Effector CD4-positive, alpha-beta T cell (primary cell): ENCODE results near the gene ITGA2.

Experiments used
- DNase-seq: peaks from one replicate; pipeline ENCODE4 v3.0.0-alpha.2; 2020

Gene ITGA2

GRCh38 chr5:53022930-53023511 lies 33.9 kb downstream of the ITGA2 start:
- DNase-seq, result no peak

- DNase-seq, result no peak
Observed at GRCh38 chr5:53023969-53024368, 34.8 kb downstream of the ITGA2 start.

- no peak for DNase-seq
Observed at GRCh38 chr5:53024535-53024934, 35.4 kb downstream of the ITGA2 start.

DNA sequence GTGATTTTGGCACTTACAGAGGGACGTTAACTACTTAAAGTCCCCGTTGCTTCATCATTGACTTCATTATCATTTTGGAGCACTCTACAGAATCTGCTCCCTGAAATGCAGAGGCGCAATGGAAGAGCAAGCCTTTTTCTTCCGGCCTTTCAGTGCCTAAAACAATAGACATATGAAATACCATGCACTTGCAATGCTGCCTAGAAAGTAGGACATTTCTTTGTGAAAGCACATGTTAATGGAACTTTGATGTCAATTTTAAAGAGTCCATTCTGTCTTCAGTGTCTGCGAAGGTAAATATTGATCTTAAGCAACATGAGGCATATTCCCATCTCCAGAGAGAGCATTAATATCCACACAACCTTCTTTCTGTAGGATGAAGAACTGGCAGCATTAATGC lies 36.3 kb downstream of the ITGA2 start:
- no peak for DNase-seq

GRCh38 chr5:53027913-53028312 lies 38.8 kb downstream of the ITGA2 start:
- DNase-seq, result no peak

DNA sequence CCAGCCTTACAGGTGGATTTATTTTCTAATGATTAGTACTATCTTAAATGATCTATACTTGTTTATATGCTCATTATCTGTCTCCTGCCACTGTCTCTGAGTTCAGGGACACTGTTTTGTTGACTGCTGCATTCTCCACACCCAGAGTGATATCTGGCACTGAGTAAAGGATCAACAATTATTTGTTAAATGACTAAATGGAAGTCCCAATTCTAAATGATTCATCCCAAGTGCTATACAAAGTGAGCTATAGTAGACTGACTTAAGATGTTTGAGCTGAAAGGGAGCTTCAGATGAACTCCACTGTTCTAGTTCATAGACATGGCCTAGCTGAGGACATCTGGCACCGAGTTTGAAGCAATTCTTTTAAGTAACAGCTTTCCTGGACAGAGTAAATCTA lies 40.5 kb downstream of the ITGA2 start:
- DNase-seq, result no peak

- no peak for DNase-seq
Observed at GRCh38 chr5:53030893-53031292, 41.7 kb downstream of the ITGA2 start.

- no peak for DNase-seq
Observed at GRCh38 chr5:53031695-53032096, 42.5 kb downstream of the ITGA2 start.

DNA sequence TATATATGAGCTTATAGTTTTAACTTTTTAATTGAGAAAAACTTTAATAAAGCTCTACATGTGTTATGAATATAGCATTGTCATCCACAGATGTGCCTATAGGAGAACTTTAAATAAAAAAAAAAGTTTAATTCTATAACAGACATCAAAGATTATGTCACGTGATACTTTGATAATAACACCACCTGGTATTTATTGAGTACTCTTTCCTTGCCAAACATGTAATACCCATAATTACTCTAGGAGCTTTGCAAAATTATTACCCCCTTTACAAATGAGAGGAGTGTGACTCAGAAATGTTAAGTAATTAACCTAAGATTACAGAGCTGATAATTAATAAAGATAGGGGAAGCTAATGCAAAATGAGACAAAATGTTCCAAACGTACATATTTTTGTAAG lies 43.0 kb downstream of the ITGA2 start:
- no peak for DNase-seq

- no peak for DNase-seq
Observed at GRCh38 chr5:53034832-53035231, 45.7 kb downstream of the ITGA2 start.

DNA sequence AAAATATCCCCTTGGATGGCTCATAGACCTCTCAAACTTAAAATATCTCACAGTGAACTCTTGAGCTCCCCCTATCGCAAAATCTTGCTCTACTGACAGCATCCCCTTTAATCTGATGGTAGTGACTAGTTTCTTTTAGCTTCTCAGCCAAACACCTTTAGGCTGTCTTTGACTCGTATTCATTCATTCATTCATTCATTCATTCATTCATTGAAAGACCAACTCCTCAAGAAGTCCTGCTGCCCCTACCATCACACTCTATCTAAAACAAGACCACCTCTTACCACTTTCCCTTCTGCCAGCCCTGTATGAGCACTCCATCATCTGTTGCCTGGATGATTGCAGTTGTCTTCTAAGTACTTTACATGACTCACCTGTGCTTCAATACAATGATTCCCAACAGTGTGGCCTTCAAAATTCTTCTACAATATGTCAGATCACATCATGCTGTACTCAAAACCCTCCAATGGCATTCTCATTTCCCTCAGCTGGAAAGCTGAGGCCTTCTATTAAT lies 46.8 kb downstream of the ITGA2 start:
- no peak for DNase-seq

DNA sequence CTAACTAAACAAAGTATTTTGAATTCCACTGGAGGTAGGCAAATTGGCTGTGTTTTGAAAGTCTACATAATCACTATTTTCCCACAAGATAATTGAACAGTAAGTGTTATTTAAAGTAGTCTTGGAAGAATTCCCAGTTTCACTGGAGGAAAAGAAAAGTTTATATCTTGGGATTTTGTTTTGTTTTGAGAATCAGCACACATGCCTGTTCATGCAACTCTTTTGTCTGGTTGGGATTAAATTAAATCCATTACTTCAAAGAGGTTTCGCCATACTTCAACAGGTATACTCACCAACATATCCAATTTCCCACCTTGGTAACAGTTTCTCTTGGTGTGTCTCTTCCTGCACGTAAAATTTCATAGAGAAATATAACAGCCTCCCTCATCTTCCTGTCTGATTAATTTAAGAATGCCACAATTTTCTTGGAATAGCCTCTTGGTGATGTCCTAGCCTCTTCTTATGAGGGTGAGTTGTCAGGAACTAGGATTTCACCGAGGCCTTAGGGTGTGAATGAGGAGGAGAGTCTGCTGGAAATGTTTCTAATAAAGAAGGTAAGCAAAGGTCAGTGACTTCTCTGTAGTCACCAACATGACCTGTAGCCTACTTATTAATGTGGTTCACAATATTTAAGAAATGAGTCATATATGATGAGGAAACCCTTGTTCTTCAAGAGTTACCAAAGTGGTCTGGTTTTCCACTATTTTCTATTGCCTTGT lies 48.1 kb downstream of the ITGA2 start:
- DNase-seq, result no peak

DNA sequence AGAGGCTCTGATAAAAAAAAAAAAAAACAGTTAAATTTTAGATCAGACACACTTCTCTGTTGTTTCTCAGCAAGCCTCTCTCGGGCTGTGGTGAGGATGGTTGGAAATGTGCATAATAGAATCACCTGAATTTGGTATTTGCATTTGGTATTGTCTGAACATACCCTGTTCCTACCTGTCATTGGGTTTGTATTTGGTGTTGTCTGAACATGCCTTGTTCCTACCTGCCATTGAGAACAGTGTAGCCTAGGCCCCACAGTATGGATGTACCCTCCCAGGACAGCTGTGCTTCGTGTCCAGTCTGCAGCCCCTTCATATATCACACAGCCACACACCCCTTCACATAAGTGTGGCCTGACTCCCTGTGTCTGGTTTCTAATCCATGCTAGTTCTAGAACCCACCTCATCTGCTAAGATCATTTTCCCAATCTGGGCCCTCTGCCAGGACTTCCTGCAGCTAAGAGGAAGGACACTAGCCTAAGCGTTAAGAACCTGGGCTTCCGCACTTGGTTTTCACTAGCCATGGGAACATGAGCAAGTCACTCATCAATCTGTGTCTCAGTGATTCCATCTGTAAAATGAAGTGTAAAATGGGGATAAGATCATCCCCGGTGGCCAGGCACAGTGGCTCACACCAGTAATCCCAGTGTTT lies 49.2 kb downstream of the ITGA2 start:
- no peak for DNase-seq

GRCh38 chr5:53039855-53040254 lies 50.7 kb downstream of the ITGA2 start:
- no peak for DNase-seq

GRCh38 chr5:53041071-53041692 lies 52.0 kb downstream of the ITGA2 start:
- DNase-seq, result no peak

GRCh38 chr5:53041740-53042139 lies 52.6 kb downstream of the ITGA2 start:
- no peak for DNase-seq

DNA sequence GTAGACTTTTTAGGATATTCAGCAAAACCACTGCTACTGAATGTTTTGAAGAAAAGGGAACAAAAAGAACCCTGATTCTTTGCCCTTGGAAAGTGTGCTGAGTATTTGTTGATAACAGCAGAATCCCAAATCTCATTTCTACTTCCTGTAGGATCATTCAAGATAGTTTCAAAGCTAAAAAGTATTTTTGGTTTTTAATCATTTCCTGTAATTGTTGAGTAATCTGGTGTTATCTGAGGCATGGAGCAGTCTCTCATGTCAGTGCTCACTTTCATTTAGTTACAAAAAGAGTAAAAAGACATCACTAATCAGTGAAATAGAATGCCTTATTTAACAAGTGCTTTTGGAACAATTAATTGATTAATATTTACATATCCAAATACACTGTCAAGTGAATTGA lies 56.1 kb downstream of the ITGA2 start:
- no peak for DNase-seq

GRCh38 chr5:53048248-53048647 lies 59.1 kb downstream of the ITGA2 start:
- no peak for DNase-seq

GRCh38 chr5:53052499-53052898 lies 63.3 kb downstream of the ITGA2 start:
- no peak for DNase-seq

DNA sequence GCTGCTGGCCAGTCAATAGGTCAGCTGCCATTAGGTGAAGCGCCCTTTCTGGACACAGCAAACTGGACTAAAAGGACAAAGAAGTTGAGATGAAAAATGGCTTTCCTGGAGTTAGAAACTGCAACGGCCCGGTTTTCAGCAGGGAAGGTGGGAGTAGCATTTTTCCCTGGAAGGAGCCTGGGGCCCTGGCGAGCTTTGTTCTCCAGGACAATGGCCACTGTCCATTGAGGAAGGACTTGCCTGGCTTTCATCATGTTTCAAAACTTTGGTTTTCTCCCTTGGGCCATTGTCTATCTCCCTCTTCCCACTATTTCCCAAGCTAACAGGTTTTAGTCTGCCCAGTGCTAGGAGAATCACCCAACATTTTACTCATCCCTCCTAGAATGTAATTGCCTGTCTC lies 64.2 kb downstream of the ITGA2 start:
- DNase-seq, result no peak

- no peak for DNase-seq
Observed at GRCh38 chr5:53055365-53055764, 66.2 kb downstream of the ITGA2 start.

DNA sequence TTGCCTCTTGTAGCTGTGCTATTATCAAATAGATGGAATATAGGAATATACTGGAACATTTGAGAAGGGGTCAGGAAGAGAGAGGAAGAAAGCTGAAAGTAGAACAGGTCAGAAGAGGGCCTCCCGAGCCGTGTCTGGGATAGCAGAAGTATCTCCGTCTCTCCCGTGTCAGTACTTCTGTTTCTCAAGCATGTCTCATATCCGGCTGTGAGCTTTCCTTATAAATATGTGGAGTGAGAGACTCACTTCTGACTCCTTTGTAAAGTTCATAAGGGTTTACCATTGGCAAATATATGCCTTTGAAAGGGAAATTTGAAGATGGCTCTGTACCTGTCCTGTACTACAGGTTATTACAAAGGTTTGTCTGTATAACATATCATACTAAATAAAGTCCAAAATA lies 70.1 kb downstream of the ITGA2 start:
- DNase-seq, result no peak

- no peak for DNase-seq
Observed at GRCh38 chr5:53063176-53063575, 74.0 kb downstream of the ITGA2 start.

- no peak for DNase-seq
Observed at GRCh38 chr5:53063791-53064190, 74.6 kb downstream of the ITGA2 start.
